Transverse colon (tissue), 4 donors: ENCODE results near the gene ZSWIM1. TPM values are rescaled to one million over a fixed set of nuclear protein-coding genes. Genes with fewer than 3 reads are reported as not detected.

Source experiments
- DNase-seq: peaks from one replicate; pipeline ENCODE4 v3.0.0-alpha.2; 2019
- H3K27ac ChIP-seq, 4 donors: fragments of 200-600 bp; sonication (generic); 2 replicates each; pipeline ENCODE4 v1.5.1; 2016 to 2018; ENCODE audit warnings: inconsistent platforms in 4 of 4
- H3K27me3 ChIP-seq: fragments of 200-600 bp; sonication (generic); 2 replicates; pipeline ENCODE4 v1.5.1; 2017; ENCODE audit warnings: inconsistent platforms
- H3K36me3 ChIP-seq, 4 donors: fragments of 200-600 bp; sonication (generic); 2 replicates each; pipeline ENCODE4 v1.5.1; 2017 to 2019; ENCODE audit warnings: inconsistent platforms in 4 of 4
- H3K4me1 ChIP-seq, 4 donors: fragments of 200-600 bp; sonication (generic); 2 replicates each; pipeline ENCODE4 v1.5.1; 2017 to 2020; ENCODE audit warnings: inconsistent platforms in 4 of 4
- H3K4me3 ChIP-seq, 4 donors: fragments of 200-600 bp; sonication (generic); 1 replicate in 1 of 4; 2 replicates in 3 of 4; pipeline versions ENCODE4 v1.5.1 to v1.6.1; 2017 to 2019; ENCODE audit warnings: inconsistent platforms in 4 of 4
- H3K9me3 ChIP-seq, 2 donors: fragments of 200-600 bp; sonication (generic); 2 replicates each; pipeline ENCODE4 v1.5.1; 2017 to 2019; ENCODE audit warnings: inconsistent platforms in 2 of 2
- CTCF ChIP-seq, 5 experiments: fragments of 200-600 bp in 3 of 5; fragments of 450-650 bp in 2 of 5; sonication (generic) in 3 of 5; IDR thresholded peaks; 1 replicate in 2 of 5; 2 replicates in 3 of 5; pipeline ENCODE4 v1.5.1; 2016 to 2017; ENCODE audit warnings: antibody characterized with exemption in 5 of 5, inconsistent platforms in 3 of 5, mild to moderate bottlenecking in 2 of 5, moderate library complexity in 1 of 5
- EP300 ChIP-seq: sonication (generic); formaldehyde crosslinking; IDR thresholded peaks from one replicate; pipeline ENCODE4 v1.6.1; 2017; ENCODE audit warnings: antibody characterized with exemption, low read depth
- POLR2A ChIP-seq: fragments of 450-650 bp; IDR thresholded peaks from one replicate; pipeline ENCODE4 v1.6.1; 2016; ENCODE audit warnings: antibody characterized with exemption, mild to moderate bottlenecking, moderate library complexity
- POLR2AphosphoS5 ChIP-seq, 3 donors: sonication (generic); formaldehyde crosslinking; IDR thresholded peaks; one replicate each; pipeline ENCODE4 v1.6.1; 2016; ENCODE audit warnings: antibody characterized with exemption in 3 of 3
- WGBS, 2 donors: methylation state at CpG; one replicate each; pipeline ENCODE4 v1.1.5; 2018; ENCODE audit warnings: low coverage in 1 of 2; 5-methylcytosine and 5-hydroxymethylcytosine counted together
- in situ Hi-C, 4 donors: fragments of 200-750 bp; cut with MboI; loops; one replicate each; pipeline versions ENCODE4 v1.15.0 to v1.15.1; 2017; ENCODE audit warnings: low sequenced_read_pairs in 3 of 4, low pct_ligation_motif_present in 1 of 4, low pct_unique_long_range_greater_than_20kb in 1 of 4
- intact Hi-C: fragments of 100-400 bp; cut with DNase I; formaldehyde crosslinking; loops from one replicate; pipeline ENCODE4 v1.15.1; 2023; ENCODE audit warnings: low total_unique reads
- total RNA-seq, 4 donors: library from RNA; depleted of rRNA; stranded (reverse); fragments of >200 nt; gene quantifications; one replicate each; pipeline ENCODE4 v1.1.0, GENCODE V29; 2016

Gene ZSWIM1
- total RNA-seq, 4 donors from 2014 or later, result 11.0 to 82.6 (median 16.0) TPM

GRCh38 chr20:45912344-45912682, 31.3 kb downstream of the ZSWIM1 start:
- H3K27ac ChIP-seq, result peak overlapping the region; percentile 82 to 95 (median 89)
- no peak for TF ChIP-seq CTCF (IDR thresholded peaks at IDR 0.05)
- TF ChIP-seq POLR2AphosphoS5 (IDR thresholded peaks at IDR 0.05), result no peak
- no peak for TF ChIP-seq EP300
- TF ChIP-seq POLR2A, result no peak
- in situ Hi-C loops, result no loop called here
- H3K4me1 ChIP-seq, result peaks cover 8 to 46% (median 16%) of the 10 kb centered on the region in 4 donors
- no peak for DNase-seq
- H3K36me3 ChIP-seq, result no peaks in the 10 kb centered on the region
- peak overlapping the region in 3 of 4 donors; percentile 30 to 61 (median 40) for H3K4me3 ChIP-seq
- no peaks in the 10 kb centered on the region for H3K27me3 ChIP-seq
- intact Hi-C loops, result no loop called here
- WGBS, 2 donors, result 50% methylated on average over 4 of the region's 4 CpGs; no CpG with 5 or more reads in 1 of the 2 donors
- H3K9me3 ChIP-seq, result no peaks in the 10 kb centered on the region

GRCh38 chr20:45913116-45913515, 32.1 kb downstream of the ZSWIM1 start:
- 58 to 61% methylated on average over 3 to 5 of the region's 5 CpGs for whole genome bisulfite sequencing, 2 donors
- Histone ChIP-seq H3K27me3 (no peaks in the 10 kb centered on the region), H3K4me3 (no peak overlapping the region), H3K36me3 (no peaks in the 10 kb centered on the region), H3K27ac (no peak overlapping the region), H3K4me1 (peaks cover 13 to 54% (median 18%) of the 10 kb centered on the region in 4 donors), H3K9me3 (no peaks in the 10 kb centered on the region)
- in situ Hi-C loops, result no loop called here
- intact Hi-C loops, result no loop called here
- TF ChIP-seq POLR2AphosphoS5 (IDR thresholded peaks at IDR 0.05) (no peak), CTCF (IDR thresholded peaks at IDR 0.05) (no peak), POLR2A (no peak), EP300 (no peak)
- no peak for DNase-seq

- intact Hi-C loops, result no loop called here
- DNase-seq, result no peak
- peaks cover 0 to 55% (median 15%) of the 10 kb centered on the region in 4 donors for H3K4me1 ChIP-seq
Observed at GRCh38 chr20:45917790-45918141, 36.7 kb downstream of the ZSWIM1 start.

GRCh38 chr20:45918182-45918737, 37.2 kb downstream of the ZSWIM1 start:
- 20 to 53% methylated on average over 1 to 5 of the region's 5 CpGs for WGBS, 2 donors
- Histone ChIP-seq H3K27me3 (no peaks in the 10 kb centered on the region), H3K4me3 (no peak overlapping the region), H3K9me3 (no peaks in the 10 kb centered on the region), H3K27ac (peak overlapping the region; percentile 61 to 78 (median 68)), H3K4me1 (peaks cover 0 to 54% (median 15%) of the 10 kb centered on the region in 4 donors), H3K36me3 (no peaks in the 10 kb centered on the region)
- intact Hi-C loops (no loop called here), in situ Hi-C loops (no loop called here)
- peak; percentile 28 for DNase-seq
- TF ChIP-seq POLR2AphosphoS5 (IDR thresholded peaks at IDR 0.05) (peak in 1 of 3 donors; percentile 48), EP300 (no peak)

More at GRCh38 chr20:45917790-45918141, 36.7 kb downstream of the ZSWIM1 start:
- no peaks in the 10 kb centered on the region for H3K9me3 ChIP-seq
- no peak for TF ChIP-seq POLR2A
- no peak for TF ChIP-seq POLR2AphosphoS5 (IDR thresholded peaks at IDR 0.05)
- TF ChIP-seq CTCF (IDR thresholded peaks at IDR 0.05), result no peak
- no peak for TF ChIP-seq EP300
- H3K36me3 ChIP-seq, result no peaks in the 10 kb centered on the region
- no peak overlapping the region for H3K4me3 ChIP-seq
- peak overlapping the region; percentile 61 to 78 (median 68) for H3K27ac ChIP-seq
- in situ Hi-C loops, result no loop called here
- 65% methylated on average over 5 of the region's 5 CpGs; no CpG with 5 or more reads in 1 of the 2 donors for WGBS, 2 donors
- H3K27me3 ChIP-seq, result no peaks in the 10 kb centered on the region
